ENCODE measurements around the gene ANKRD34A.

ANKRD34A gene

GRCh38 chr1:145964328-145965118, at the start of gene ANKRD34A, which contains the start of gene POLR3GL:
TSS of gene ANKRD34A (minus strand) at chr1:145964575. CDS start at chr1:145961759, 2,816 bp downstream.
TSS of gene POLR3GL (plus strand) at chr1:145964690. CDS start at chr1:145974866, 10,176 bp downstream.
- peak; percentile 91 for DNase-seq (ENCODE audit: low read depth)
- H3K4me3 ChIP-seq (ENCODE audit: low read depth, low read length) = peak within 1 kb of the TSS; percentile 77
- no peak for TF ChIP-seq CTCF (IDR thresholded peaks at IDR 0.05; ENCODE audit: low read depth, low read length, missing control alignments)

GRCh38 chr1:146013559-146013922, 49.2 kb upstream of the ANKRD34A start:
- TF ChIP-seq CTCF (IDR thresholded peaks at IDR 0.05; ENCODE audit: low read depth, low read length, missing control alignments) = no peak
- no peak overlapping the region for H3K4me3 ChIP-seq (ENCODE audit: low read depth, low read length)
- DNase-seq (ENCODE audit: low read depth) = no peak

- TF ChIP-seq CTCF (IDR thresholded peaks at IDR 0.05; ENCODE audit: low read depth, low read length, missing control alignments) = peak; percentile 61
- DNase-seq (ENCODE audit: low read depth) = no peak
- no peak overlapping the region for H3K4me3 ChIP-seq (ENCODE audit: low read depth, low read length)
Measured at GRCh38 chr1:146012703-146013558, 48.6 kb upstream of the ANKRD34A start.

GRCh38 chr1:146010126-146010738, 45.9 kb upstream of the ANKRD34A start:
- no peak overlapping the region for H3K4me3 ChIP-seq (ENCODE audit: low read depth, low read length)
- DNase-seq (ENCODE audit: low read depth) = no peak
- no peak for TF ChIP-seq CTCF (IDR thresholded peaks at IDR 0.05; ENCODE audit: low read depth, low read length, missing control alignments)

GRCh38 chr1:146007489-146008133, 43.2 kb upstream of the ANKRD34A start:
- no peak for TF ChIP-seq CTCF (IDR thresholded peaks at IDR 0.05; ENCODE audit: low read depth, low read length, missing control alignments)
- DNase-seq (ENCODE audit: low read depth) = no peak

GRCh38 chr1:146001709-146002108, 37.3 kb upstream of the ANKRD34A start:
- DNase-seq (ENCODE audit: low read depth) = no peak

More at GRCh38 chr1:146007489-146008133, 43.2 kb upstream of the ANKRD34A start:
- no peak overlapping the region for H3K4me3 ChIP-seq (ENCODE audit: low read depth, low read length)

More at GRCh38 chr1:146001709-146002108, 37.3 kb upstream of the ANKRD34A start:
- no peak overlapping the region for H3K4me3 ChIP-seq (ENCODE audit: low read depth, low read length)
- TF ChIP-seq CTCF (IDR thresholded peaks at IDR 0.05; ENCODE audit: low read depth, low read length, missing control alignments) = no peak

Measured in GM12864 (cell line).